HepG2 (cell line): ENCODE data around the gene MRPL18. TPM values are rescaled to one million over a fixed set of nuclear protein-coding genes. Genes with fewer than 3 reads are reported as not detected.

Source experiments
- GTF3A ChIP-seq: sonication (generic); formaldehyde crosslinking; conservative IDR thresholded peaks from 2 replicates; pipeline ENCODE4 v1.4.0; 2020; ENCODE audit warnings: mild to moderate bottlenecking, missing genetic modification reagents
- HNF1A ChIP-seq, 2 experiments: sonication (generic) in 1 of 2; formaldehyde crosslinking in 1 of 2; IDR thresholded peaks; 2 replicates each; pipeline versions ENCODE4 v1.4.0 to v1.6.1; 2016 to 2020; ENCODE audit warnings: borderline replicate concordance in 1 of 2, low read depth in 1 of 2, mild to moderate bottlenecking in 1 of 2, missing genetic modification reagents in 1 of 2
- MTERF4 ChIP-seq: sonication (generic); formaldehyde crosslinking; IDR thresholded peaks from 2 replicates; pipeline ENCODE4 v1.8.0; 2023; ENCODE audit warnings: mild to moderate bottlenecking, missing genetic modification reagents
- ZBTB10 ChIP-seq: sonication (generic); formaldehyde crosslinking; IDR thresholded peaks from 2 replicates; pipeline ENCODE4 v1.4.0; 2020; ENCODE audit warnings: missing genetic modification reagents, borderline replicate concordance
- ZNF101 ChIP-seq: sonication (generic); formaldehyde crosslinking; IDR thresholded peaks from 2 replicates; pipeline ENCODE4 v1.4.0; 2020; ENCODE audit warnings: mild to moderate bottlenecking, low read depth, missing genetic modification reagents, borderline replicate concordance
- ZNF800 ChIP-seq: sonication (generic); formaldehyde crosslinking; IDR thresholded peaks from 2 replicates; pipeline ENCODE4 v1.4.0; 2020; ENCODE audit warnings: missing genetic modification reagents
- polyA plus RNA-seq, 8 experiments: library from polyadenylated mRNA; depleted of rRNA in 3 of 8; stranded (reverse) in 7 of 8; unstranded in 1 of 8; fragments of >200 nt; fragmentation: Illumina TruSeq in 4 of 8; extraction: Trizol in 4 of 8; gene quantifications; 2 replicates each; pipeline versions ENCODE4 v1.2.1 to v1.2.3, GENCODE V29; 2011 to 2016; ENCODE audit warnings: low read depth in 4 of 8, missing spikeins in 1 of 8, mixed read lengths in 1 of 8; ENCODE audit not compliant: insufficient read depth in 1 of 8
- total RNA-seq, 5 experiments: library from RNA; depleted of rRNA; stranded (reverse); fragments of >200 nt; fragmentation: Illumina TruSeq; extraction: Trizol; gene quantifications; 2 replicates each; pipeline ENCODE4 v1.2.3, GENCODE V29; 2016; ENCODE audit warnings: low read depth in 1 of 5
- TF ChIP-seq, protein P1 (sequence below): sonication (generic); formaldehyde crosslinking; IDR thresholded peaks from 2 replicates; pipeline ENCODE4 v1.5.1; 2020; ENCODE audit warnings: mild to moderate bottlenecking, missing genetic modification reagents, moderate library complexity

MRPL18 gene
- total and polyA plus RNA-seq, 2 of the 13 experiments (the other 11 are each of a cell fraction or from before 2014, with no cell fraction given), result 85.6 to 176 TPM

GRCh38 chr6:159788753-159789376, 1.4 kb upstream of the MRPL18 start (continued):
- TF ChIP-seq, protein P1, sequence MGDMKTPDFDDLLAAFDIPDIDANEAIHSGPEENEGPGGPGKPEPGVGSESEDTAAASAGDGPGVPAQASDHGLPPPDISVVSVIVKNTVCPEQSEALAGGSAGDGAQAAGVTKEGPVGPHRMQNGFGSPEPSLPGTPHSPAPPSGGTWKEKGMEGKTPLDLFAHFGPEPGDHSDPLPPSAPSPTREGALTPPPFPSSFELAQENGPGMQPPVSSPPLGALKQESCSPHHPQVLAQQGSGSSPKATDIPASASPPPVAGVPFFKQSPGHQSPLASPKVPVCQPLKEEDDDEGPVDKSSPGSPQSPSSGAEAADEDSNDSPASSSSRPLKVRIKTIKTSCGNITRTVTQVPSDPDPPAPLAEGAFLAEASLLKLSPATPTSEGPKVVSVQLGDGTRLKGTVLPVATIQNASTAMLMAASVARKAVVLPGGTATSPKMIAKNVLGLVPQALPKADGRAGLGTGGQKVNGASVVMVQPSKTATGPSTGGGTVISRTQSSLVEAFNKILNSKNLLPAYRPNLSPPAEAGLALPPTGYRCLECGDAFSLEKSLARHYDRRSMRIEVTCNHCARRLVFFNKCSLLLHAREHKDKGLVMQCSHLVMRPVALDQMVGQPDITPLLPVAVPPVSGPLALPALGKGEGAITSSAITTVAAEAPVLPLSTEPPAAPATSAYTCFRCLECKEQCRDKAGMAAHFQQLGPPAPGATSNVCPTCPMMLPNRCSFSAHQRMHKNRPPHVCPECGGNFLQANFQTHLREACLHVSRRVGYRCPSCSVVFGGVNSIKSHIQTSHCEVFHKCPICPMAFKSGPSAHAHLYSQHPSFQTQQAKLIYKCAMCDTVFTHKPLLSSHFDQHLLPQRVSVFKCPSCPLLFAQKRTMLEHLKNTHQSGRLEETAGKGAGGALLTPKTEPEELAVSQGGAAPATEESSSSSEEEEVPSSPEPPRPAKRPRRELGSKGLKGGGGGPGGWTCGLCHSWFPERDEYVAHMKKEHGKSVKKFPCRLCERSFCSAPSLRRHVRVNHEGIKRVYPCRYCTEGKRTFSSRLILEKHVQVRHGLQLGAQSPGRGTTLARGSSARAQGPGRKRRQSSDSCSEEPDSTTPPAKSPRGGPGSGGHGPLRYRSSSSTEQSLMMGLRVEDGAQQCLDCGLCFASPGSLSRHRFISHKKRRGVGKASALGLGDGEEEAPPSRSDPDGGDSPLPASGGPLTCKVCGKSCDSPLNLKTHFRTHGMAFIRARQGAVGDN (CRISPR knock-in tag), result no peak
- no peak for TF ChIP-seq MTERF4 (CRISPR knock-in tag)
- 0 out of 2 replicates have a peak, but pooled peaks have one; percentile 23 for TF ChIP-seq GTF3A
- TF ChIP-seq ZNF101, result no peak
- TF ChIP-seq ZBTB10 (CRISPR knock-in tag), result no peak
- TF ChIP-seq HNF1A (IDR thresholded peaks at IDR 0.05; ENCODE audit: low read depth), result no peak
- no peak for TF ChIP-seq HNF1A (CRISPR knock-in tag; IDR thresholded peaks at IDR 0.05; ENCODE audit: borderline replicate concordance)
- peak; percentile 40; the same call in 1 of the 2 replicates for TF ChIP-seq ZNF800 (CRISPR knock-in tag)
